ENCODE results near the gene LAMA3. TPM values are rescaled to one million over a fixed set of nuclear protein-coding genes. Genes with fewer than 3 reads are reported as not detected.

LAMA3 gene, protein sequence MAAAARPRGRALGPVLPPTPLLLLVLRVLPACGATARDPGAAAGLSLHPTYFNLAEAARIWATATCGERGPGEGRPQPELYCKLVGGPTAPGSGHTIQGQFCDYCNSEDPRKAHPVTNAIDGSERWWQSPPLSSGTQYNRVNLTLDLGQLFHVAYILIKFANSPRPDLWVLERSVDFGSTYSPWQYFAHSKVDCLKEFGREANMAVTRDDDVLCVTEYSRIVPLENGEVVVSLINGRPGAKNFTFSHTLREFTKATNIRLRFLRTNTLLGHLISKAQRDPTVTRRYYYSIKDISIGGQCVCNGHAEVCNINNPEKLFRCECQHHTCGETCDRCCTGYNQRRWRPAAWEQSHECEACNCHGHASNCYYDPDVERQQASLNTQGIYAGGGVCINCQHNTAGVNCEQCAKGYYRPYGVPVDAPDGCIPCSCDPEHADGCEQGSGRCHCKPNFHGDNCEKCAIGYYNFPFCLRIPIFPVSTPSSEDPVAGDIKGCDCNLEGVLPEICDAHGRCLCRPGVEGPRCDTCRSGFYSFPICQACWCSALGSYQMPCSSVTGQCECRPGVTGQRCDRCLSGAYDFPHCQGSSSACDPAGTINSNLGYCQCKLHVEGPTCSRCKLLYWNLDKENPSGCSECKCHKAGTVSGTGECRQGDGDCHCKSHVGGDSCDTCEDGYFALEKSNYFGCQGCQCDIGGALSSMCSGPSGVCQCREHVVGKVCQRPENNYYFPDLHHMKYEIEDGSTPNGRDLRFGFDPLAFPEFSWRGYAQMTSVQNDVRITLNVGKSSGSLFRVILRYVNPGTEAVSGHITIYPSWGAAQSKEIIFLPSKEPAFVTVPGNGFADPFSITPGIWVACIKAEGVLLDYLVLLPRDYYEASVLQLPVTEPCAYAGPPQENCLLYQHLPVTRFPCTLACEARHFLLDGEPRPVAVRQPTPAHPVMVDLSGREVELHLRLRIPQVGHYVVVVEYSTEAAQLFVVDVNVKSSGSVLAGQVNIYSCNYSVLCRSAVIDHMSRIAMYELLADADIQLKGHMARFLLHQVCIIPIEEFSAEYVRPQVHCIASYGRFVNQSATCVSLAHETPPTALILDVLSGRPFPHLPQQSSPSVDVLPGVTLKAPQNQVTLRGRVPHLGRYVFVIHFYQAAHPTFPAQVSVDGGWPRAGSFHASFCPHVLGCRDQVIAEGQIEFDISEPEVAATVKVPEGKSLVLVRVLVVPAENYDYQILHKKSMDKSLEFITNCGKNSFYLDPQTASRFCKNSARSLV (N-terminal part only)
- polyA plus RNA-seq (ENCODE audit: insufficient read length), result 2.0 TPM
- long read RNA-seq, donor 1, result 0 reads
- long read RNA-seq, donor 2, result 0 reads
- long read RNA-seq, donor 3, result 0 reads
- long read RNA-seq, donor 4, result 0 reads
- long read RNA-seq, donor 5, result 0 reads
- long read RNA-seq, donor 6, result 0 reads
- long read RNA-seq, donor 7, result 0 reads
- long read RNA-seq, donor 8, result 0 reads

DNA sequence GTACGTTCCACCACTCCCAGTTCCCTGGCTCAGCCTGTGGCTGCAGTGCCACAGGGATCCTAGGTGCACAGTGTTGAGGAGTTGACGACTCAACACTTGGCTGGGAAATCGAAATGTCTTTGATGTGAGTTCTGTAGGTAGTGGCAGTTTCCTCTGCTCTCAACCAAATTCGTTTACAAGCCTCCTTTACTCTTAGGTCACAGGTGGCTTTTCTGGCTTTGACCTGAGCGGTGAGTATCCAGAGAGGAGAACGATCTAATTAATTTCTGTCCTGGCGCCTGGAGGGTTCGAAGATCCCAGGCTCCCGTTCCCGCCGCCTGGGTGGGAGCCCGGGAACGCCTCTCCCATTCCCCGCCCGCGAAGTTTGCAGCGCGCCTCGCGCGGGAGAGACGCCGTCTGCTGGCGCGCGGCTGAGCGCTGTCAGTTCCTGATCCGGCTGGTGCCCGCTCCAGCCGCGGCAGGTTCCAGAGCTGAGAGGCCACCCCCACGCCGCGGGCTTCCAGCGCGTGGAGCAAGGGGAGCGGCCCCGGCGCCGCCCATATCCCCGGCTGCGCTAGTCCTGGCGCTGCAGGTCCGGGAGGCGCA, at the start of gene LAMA3:
LAMA3 (plus strand) TSS at position 423 of the 585 bp plus-strand sequence. CDS start 231 bp downstream, outside the sequence.
- no peak for DNase-seq

- DNase-seq, result no peak
Observed at GRCh38 chr18:23640052-23640451, 49.2 kb upstream of the LAMA3 start.

- DNase-seq, result no peak
Observed at GRCh38 chr18:23641143-23641720, 48.0 kb upstream of the LAMA3 start.

DNA sequence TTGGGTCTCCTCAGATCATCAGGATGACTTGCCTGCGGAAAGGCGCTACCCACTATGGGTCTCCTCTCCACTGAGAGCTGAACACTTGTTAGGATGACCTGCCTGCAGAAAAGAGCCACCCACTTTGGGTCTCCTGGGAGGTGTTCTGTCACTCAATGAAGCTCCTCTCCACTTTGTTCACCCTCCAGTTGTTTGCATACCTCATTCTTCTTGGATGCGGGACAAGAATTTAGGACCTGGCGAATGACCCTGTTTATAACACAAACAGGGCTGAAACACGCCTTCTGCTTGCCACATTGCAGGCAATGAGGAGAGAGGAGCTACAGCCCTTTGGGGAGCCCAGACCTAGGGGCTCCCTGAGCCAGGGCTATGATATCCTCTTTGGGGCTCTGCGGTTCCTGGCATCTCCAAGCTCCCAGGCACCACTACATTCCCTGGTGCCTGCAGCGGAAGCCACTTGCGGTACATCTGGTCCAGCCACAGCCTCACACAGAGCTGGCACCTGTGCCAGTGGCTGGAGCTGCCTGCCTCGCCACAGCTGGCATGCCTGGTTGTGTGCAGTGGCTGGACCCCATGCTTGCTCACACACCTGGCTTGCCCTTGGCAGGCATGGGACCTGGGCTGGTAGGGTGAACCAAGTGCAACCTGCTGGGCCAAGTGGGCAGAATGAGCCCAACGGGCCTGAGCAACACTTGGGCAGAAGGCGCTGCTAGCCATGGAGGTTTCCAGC, 47.2 kb upstream of the LAMA3 start:
- DNase-seq, result no peak

- no peak for DNase-seq
Observed at GRCh38 chr18:23643815-23644490, 45.3 kb upstream of the LAMA3 start.

DNA sequence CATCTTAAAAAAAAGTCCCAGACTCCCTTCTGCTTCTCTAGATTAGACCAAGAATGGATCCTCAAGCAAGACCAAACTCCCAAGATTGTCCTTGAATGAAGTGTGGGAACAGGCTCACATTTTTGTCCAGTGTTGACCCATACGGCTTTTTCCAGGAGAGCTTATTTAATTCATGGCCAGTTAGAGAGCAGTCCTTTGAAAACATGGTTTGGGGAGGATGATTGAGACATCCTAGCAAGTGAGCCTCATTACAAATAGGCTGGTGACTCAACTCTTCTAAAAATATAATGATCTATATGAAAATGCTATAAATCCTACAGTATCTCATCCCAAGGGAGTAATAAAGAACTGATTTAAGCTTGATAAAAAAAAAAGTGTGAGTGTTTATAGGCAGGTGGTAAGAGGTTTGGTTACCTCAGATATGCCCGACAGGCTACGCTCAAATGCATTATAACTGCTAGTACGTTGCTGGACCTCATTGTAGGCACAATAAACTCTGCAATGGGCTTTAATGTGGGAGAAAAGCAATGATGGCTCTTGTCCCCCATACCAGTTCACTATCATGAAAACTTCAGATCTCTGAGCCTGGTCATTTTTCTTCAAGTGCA, 43.6 kb upstream of the LAMA3 start:
- no peak for DNase-seq

- DNase-seq, result no peak
Observed at GRCh38 chr18:23646282-23646681, 43.0 kb upstream of the LAMA3 start.

DNA sequence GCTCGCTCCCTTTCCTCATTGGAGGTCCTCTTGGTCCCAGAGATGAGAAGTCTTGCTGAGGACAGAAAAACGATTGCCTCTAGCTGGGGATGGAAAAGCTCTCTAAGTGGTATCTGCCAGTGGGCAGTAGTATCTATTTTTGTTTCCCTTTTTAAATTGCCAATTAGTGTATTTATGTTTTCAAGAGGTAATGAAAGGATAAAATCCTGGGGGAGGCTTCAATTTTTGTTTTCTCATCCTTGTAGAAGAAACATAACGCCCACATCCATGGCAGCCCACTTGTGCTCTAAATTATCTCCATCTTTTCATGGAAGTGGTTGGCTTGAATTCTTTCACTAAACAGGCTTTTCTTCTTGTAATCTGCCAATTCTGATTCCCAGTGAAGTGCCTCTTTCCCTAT, 40.8 kb upstream of the LAMA3 start:
- no peak for DNase-seq

DNA sequence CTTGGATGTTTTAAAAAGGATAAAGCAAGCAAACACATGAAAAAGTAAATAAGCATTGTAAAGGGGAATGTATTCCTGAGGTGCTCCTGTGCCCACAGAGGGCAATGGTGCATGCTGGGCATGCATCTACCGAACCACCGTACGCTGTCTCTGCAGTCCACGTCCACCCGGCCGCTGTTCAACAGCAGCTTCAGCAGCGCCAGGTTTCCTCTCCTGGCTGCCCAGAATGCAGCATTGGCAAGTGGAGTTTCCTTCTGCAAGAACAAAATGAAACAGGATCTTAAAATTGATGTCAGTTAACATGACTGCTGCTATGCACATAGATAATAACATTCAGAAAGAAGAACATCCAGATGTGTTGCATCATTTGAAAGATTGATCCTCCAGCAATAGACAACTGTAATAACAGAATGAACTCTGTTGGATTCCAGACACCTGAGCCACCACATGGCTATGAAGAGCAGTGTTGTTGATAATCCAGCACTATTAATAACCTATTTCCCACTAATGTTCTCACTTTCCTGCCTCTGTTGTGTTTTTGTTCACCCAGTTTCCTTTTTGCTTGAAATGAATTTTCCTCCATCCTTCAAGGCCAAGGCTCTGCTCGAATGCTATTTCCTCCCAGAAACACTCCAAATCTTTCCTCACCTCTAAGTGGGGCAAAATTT, 40.2 kb upstream of the LAMA3 start:
- DNase-seq, result no peak

- no peak for DNase-seq
Observed at GRCh38 chr18:23650968-23651927, 38.0 kb upstream of the LAMA3 start.

DNA sequence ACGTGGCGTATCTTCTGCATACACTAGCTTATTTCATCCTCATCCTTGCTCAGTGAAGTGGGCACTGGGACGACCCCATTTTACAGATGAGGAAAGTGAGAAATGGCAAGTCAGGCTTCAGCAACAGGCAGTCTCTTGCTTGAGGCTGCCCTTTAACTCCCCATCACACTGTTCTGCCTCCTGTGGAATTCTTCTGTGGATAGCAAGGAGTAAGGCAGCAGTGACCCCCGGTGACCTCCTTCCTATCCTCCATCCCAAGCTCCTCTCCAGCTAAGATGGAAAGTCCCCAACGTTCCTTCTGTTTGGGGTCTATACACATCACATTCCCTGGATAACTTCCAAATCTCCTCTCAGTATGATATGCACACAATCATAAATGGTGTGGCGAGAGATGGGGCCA, 37.0 kb upstream of the LAMA3 start:
- DNase-seq, result no peak

DNA sequence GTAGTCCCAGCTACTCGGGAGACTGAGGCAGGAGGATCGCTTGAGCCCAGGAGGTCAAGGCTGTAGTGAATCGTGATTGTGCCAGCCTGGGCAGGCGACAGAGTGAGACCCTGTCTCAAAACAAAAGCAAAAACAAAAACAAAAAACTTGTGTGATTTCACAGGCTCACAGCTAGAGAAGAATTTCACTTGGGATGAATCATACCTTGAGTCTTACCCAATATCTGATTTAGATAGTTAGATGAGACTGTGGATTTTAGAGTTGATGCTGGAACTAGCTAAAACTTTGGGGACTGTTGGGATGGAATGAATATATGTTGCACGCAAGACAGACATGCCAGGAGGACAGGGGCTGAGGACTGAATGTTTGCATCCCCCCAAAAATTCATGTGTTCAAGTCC, 31.0 kb upstream of the LAMA3 start:
- no peak for DNase-seq

- no peak for DNase-seq
Observed at GRCh38 chr18:23661735-23662308, 27.4 kb upstream of the LAMA3 start.

DNA sequence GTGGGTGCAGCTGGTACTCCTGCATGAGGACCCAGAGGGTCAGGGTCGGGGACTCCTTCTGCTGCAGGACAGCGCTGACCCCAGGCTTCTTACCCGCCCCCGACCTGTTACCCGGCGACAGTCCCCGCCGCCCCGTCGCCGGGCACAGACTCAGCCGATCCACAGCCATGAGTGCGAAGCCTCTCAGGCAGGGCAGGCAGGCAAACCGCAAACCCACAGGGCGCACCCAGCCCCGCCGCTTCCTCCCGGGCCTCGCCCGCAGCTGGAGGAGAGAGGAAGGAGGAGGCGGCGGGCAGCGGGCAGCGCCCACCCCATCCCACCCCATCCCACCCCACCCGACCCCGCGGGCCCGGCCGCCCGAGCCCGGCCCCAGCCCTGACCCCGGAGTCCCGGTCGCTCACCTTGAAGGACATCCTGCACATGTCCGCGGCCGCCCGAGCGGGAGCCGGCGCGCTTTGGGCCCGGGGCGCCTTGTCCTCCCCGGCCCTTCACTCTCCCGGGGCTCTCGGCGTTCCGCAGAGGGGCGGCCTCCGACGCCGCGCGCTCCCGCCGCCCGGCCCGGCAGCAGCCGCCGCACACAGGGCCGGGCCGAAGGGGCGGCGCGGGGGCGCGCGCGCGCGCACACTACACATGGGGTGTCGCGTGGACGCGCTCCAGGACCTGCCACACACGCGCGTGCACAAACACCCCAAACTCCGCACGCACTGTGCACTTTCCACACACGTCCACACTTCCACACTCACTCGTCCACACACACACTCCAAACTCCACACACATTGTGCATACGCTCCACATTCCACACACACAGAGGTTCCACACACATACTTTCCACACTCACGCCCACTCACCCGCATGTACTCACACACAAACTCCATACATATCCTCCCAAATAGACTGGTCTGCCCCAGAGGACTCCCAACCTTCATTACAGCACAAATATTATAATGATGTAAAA, 26.7 kb upstream of the LAMA3 start, which contains the start of gene ANKRD29:
ANKRD29 (minus strand) TSS at position 603 of the 955 bp plus-strand sequence; CDS start at position 422, 181 bp downstream.
- DNase-seq, result no peak

DNA sequence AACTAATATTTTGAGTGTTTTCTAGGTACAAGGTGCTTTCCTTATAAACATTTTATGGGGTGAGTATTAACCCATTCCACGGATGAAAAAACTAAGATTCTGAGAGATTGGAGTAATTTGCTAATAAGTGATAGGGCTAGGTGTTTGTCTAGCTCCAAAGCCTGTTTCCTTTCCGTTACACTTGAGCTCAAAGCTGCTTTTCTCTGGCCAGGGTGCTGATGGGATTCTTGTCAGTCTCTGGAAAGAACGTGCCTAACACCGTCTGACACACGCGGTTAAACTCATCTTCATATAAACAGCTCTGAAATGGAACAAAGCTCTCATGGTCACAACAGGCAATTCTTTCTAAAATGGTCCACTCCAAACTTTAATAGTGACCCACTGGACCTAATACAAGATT, 24.6 kb upstream of the LAMA3 start:
- no peak for DNase-seq

DNA sequence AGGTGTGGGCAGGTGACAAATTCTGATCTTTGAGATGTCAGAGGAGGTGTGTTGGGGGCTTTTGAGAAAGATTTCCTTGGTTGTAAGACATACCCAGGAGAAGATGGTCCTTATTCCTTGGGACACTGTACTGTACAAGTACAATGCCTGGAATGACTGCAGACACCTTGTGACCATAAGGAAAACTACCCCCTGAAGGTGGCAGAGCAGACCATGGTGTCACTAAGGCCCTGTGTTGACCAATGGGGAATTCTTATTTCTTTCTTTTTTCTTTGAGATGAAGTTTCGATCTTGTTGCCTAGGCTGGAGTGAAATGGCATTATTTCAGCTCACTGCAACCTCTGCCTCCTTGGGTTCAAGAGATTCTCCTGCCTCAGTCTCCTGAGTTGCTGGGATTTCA, 22.1 kb upstream of the LAMA3 start:
- DNase-seq, result no peak
